ENCODE measurements around the gene ADAMTS17.

ADAMTS17 gene

GRCh38 chr15:100278596-100279380 is 63.0 kb downstream of the ADAMTS17 start:
- Mint-ChIP-seq H3K4me1 (peaks cover 5% of the 10 kb centered on the region), H3K27ac (ENCODE audit: low read depth) (no peak overlapping the region), H3K4me3 (no peak overlapping the region), H3K27me3 (no peaks in the 10 kb centered on the region), H3K36me3 (ENCODE audit: insufficient read depth) (no peaks in the 10 kb centered on the region), H3K9me3 (peaks cover 2% of the 10 kb centered on the region)
- DNase-seq (ENCODE audit: low spot score in 2 of 2) = no peak
- no peak for ATAC-seq (replicated peaks; ENCODE audit: extremely low read depth, poor library complexity, severe bottlenecking)

- Mint-ChIP-seq H3K9me3 (peaks cover 17% of the 10 kb centered on the region), H3K27ac (ENCODE audit: low read depth) (no peak overlapping the region), H3K4me3 (no peak overlapping the region), H3K27me3 (no peaks in the 10 kb centered on the region), H3K36me3 (ENCODE audit: insufficient read depth) (no peaks in the 10 kb centered on the region), H3K4me1 (peaks cover 5% of the 10 kb centered on the region)
- no peak for ATAC-seq (replicated peaks; ENCODE audit: extremely low read depth, poor library complexity, severe bottlenecking)
- DNase-seq (ENCODE audit: low spot score in 2 of 2) = no peak
Observed at GRCh38 chr15:100277087-100277855, 64.5 kb downstream of the ADAMTS17 start.

- Mint-ChIP-seq H3K27me3 (no peaks in the 10 kb centered on the region), H3K4me3 (no peak overlapping the region), H3K9me3 (peaks cover 19% of the 10 kb centered on the region), H3K36me3 (ENCODE audit: insufficient read depth) (no peaks in the 10 kb centered on the region), H3K27ac (ENCODE audit: low read depth) (no peak overlapping the region), H3K4me1 (peaks cover 5% of the 10 kb centered on the region)
- ATAC-seq (replicated peaks; ENCODE audit: extremely low read depth, poor library complexity, severe bottlenecking) (no peak), DNase-seq (ENCODE audit: low spot score in 2 of 2) (no peak)
Observed at GRCh38 chr15:100276506-100276905, 65.3 kb downstream of the ADAMTS17 start.

GRCh38 chr15:100275641-100276040 is 66.1 kb downstream of the ADAMTS17 start:
- Mint-ChIP-seq H3K36me3 (ENCODE audit: insufficient read depth) (no peaks in the 10 kb centered on the region), H3K4me1 (peaks cover 5% of the 10 kb centered on the region), H3K4me3 (no peak overlapping the region), H3K9me3 (peaks cover 23% of the 10 kb centered on the region), H3K27me3 (no peaks in the 10 kb centered on the region), H3K27ac (ENCODE audit: low read depth) (no peak overlapping the region)
- ATAC-seq (replicated peaks; ENCODE audit: extremely low read depth, poor library complexity, severe bottlenecking) (no peak), DNase-seq (ENCODE audit: low spot score in 2 of 2) (no peak)

GRCh38 chr15:100269831-100270230 is 71.9 kb downstream of the ADAMTS17 start:
- Mint-ChIP-seq H3K9me3 (peaks cover 23% of the 10 kb centered on the region), H3K27ac (ENCODE audit: low read depth) (no peak overlapping the region), H3K4me1 (no peaks in the 10 kb centered on the region), H3K4me3 (no peak overlapping the region), H3K27me3 (no peaks in the 10 kb centered on the region), H3K36me3 (ENCODE audit: insufficient read depth) (no peaks in the 10 kb centered on the region)
- DNase-seq (ENCODE audit: low spot score in 2 of 2) (no peak), ATAC-seq (replicated peaks; ENCODE audit: extremely low read depth, poor library complexity, severe bottlenecking) (no peak)

- Mint-ChIP-seq H3K27ac (ENCODE audit: low read depth) (no peak overlapping the region), H3K36me3 (ENCODE audit: insufficient read depth) (no peaks in the 10 kb centered on the region), H3K9me3 (peaks cover 5% of the 10 kb centered on the region), H3K27me3 (no peaks in the 10 kb centered on the region), H3K4me1 (no peaks in the 10 kb centered on the region), H3K4me3 (no peak overlapping the region)
- ATAC-seq (replicated peaks; ENCODE audit: extremely low read depth, poor library complexity, severe bottlenecking) (no peak), DNase-seq (ENCODE audit: low spot score in 2 of 2) (no peak)
Observed at GRCh38 chr15:100266166-100266565, 75.6 kb downstream of the ADAMTS17 start.

- Mint-ChIP-seq H3K4me1 (no peaks in the 10 kb centered on the region), H3K9me3 (peaks cover under 1% of the 10 kb centered on the region), H3K36me3 (ENCODE audit: insufficient read depth) (no peaks in the 10 kb centered on the region), H3K4me3 (no peak overlapping the region), H3K27me3 (no peaks in the 10 kb centered on the region), H3K27ac (ENCODE audit: low read depth) (no peak overlapping the region)
- no peak for ATAC-seq (replicated peaks; ENCODE audit: extremely low read depth, poor library complexity, severe bottlenecking)
- DNase-seq (ENCODE audit: low spot score in 2 of 2) = no peak
Observed at GRCh38 chr15:100265641-100266035, 76.1 kb downstream of the ADAMTS17 start.

- no peaks in the 10 kb centered on the region for H3K9me3 Mint-ChIP-seq
- no peaks in the 10 kb centered on the region for H3K27me3 Mint-ChIP-seq
- ATAC-seq (replicated peaks; ENCODE audit: extremely low read depth, poor library complexity, severe bottlenecking) (no peak), DNase-seq (ENCODE audit: low spot score in 2 of 2) (no peak)
- H3K4me3 Mint-ChIP-seq = no peak overlapping the region
- H3K4me1 Mint-ChIP-seq = no peaks in the 10 kb centered on the region
- no peaks in the 10 kb centered on the region for H3K36me3 Mint-ChIP-seq (ENCODE audit: insufficient read depth)
- H3K27ac Mint-ChIP-seq (ENCODE audit: low read depth) = no peak overlapping the region
Observed at GRCh38 chr15:100264994-100265640, 76.7 kb downstream of the ADAMTS17 start.

GRCh38 chr15:100263721-100264455 is 77.9 kb downstream of the ADAMTS17 start:
- Mint-ChIP-seq H3K27me3 (no peaks in the 10 kb centered on the region), H3K9me3 (no peaks in the 10 kb centered on the region), H3K4me3 (no peak overlapping the region), H3K4me1 (no peaks in the 10 kb centered on the region), H3K36me3 (ENCODE audit: insufficient read depth) (no peaks in the 10 kb centered on the region), H3K27ac (ENCODE audit: low read depth) (peak overlapping the region; percentile 23)
- ATAC-seq (replicated peaks; ENCODE audit: extremely low read depth, poor library complexity, severe bottlenecking) (no peak), DNase-seq (ENCODE audit: low spot score in 2 of 2) (no peak)

- Mint-ChIP-seq H3K4me1 (no peaks in the 10 kb centered on the region), H3K27ac (ENCODE audit: low read depth) (peak overlapping the region; percentile 23), H3K4me3 (no peak overlapping the region), H3K36me3 (ENCODE audit: insufficient read depth) (no peaks in the 10 kb centered on the region), H3K27me3 (no peaks in the 10 kb centered on the region), H3K9me3 (no peaks in the 10 kb centered on the region)
- DNase-seq (ENCODE audit: low spot score in 2 of 2) (no peak), ATAC-seq (replicated peaks; ENCODE audit: extremely low read depth, poor library complexity, severe bottlenecking) (no peak)
Observed at GRCh38 chr15:100263031-100263430, 78.7 kb downstream of the ADAMTS17 start.

GRCh38 chr15:100261302-100262240 is 80.2 kb downstream of the ADAMTS17 start:
- DNase-seq (ENCODE audit: low spot score in 2 of 2) = peak in 1 of 2 donors; percentile 7
- Mint-ChIP-seq H3K27me3 (no peaks in the 10 kb centered on the region), H3K27ac (ENCODE audit: low read depth) (no peak overlapping the region), H3K9me3 (no peaks in the 10 kb centered on the region), H3K36me3 (ENCODE audit: insufficient read depth) (no peaks in the 10 kb centered on the region), H3K4me1 (no peaks in the 10 kb centered on the region), H3K4me3 (no peak overlapping the region)
- no peak for ATAC-seq (replicated peaks; ENCODE audit: extremely low read depth, poor library complexity, severe bottlenecking)
